Neuron (in vitro differentiated cells): Measurements from ENCODE around the gene ELANE.

ENCODE experiments used
- H2AFZ ChIP-seq: one replicate; pipeline ENCODE4 v1.6.1; 2013; ENCODE audit warnings: low read depth, mild to moderate bottlenecking, inconsistent platforms, low read length, moderate library complexity
- H3K27me3 ChIP-seq: one replicate; pipeline ENCODE4 v1.6.1; 2013; ENCODE audit warnings: low read length; ENCODE audit not compliant: insufficient read depth
- H3K36me3 ChIP-seq: one replicate; pipeline ENCODE4 v1.6.1; 2013; ENCODE audit warnings: low read length; ENCODE audit not compliant: insufficient read depth
- H3K4me1 ChIP-seq: one replicate; pipeline ENCODE4 v1.6.1; 2013; ENCODE audit warnings: low read length; ENCODE audit not compliant: insufficient read depth
- H3K4me3 ChIP-seq: 2 replicates; pipeline ENCODE4 v1.5.1; 2013; ENCODE audit warnings: mild to moderate bottlenecking, low read length, moderate library complexity
- H3K9me3 ChIP-seq: one replicate; pipeline ENCODE4 v1.6.1; 2013; ENCODE audit warnings: low read length

Gene ELANE

DNA sequence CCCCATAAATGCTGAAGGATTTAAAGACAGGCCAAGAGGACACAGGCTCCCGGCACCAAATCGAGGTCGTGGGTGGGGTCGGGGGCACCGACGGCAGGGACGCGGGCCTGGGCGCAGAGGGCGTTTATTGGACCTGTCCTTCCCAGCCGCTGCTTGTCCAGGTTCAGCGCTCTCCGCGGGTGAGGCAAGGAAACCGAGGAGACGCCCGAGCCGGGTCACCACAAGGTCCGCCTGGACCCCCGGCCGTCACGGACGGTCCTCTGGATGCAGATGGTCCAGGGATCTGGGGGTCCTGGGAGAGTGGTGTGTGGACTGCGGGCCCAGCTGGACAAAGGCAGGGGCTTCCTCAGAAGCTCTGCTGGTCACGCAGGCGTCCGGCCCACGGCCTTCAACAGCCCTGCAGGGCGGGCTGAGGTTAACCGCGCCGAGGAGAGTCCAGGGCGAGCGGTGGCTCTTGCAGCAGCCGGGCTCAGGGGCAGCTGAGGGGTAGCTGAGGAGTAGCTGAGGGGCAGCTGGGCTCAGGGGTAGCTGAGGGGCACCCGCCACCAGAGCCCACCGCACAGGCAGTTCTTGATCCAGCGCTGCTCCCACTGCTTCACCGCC is 15.9 kb downstream of the ELANE start:
- no peaks in the 10 kb centered on the region for H3K4me1 ChIP-seq
- no peaks in the 10 kb centered on the region for H3K27me3 ChIP-seq
- peaks cover 44% of the 10 kb centered on the region for H3K36me3 ChIP-seq
- no peak overlapping the region for H3K4me3 ChIP-seq
- H3K9me3 ChIP-seq: peaks cover 4% of the 10 kb centered on the region
- no peak overlapping the region for H2AFZ ChIP-seq

- Histone ChIP-seq H3K27me3 (no peaks in the 10 kb centered on the region), H3K9me3 (peaks cover 4% of the 10 kb centered on the region), H3K4me3 (no peak overlapping the region), H2AFZ (no peak overlapping the region), H3K36me3 (peaks cover 48% of the 10 kb centered on the region), H3K4me1 (no peaks in the 10 kb centered on the region)
Measured at GRCh38 chr19:868458-869244, 16.5 kb downstream of the ELANE start.

- H3K27me3 ChIP-seq: no peaks in the 10 kb centered on the region
- peaks cover 53% of the 10 kb centered on the region for H3K36me3 ChIP-seq
- H3K4me3 ChIP-seq: no peak overlapping the region
- peaks cover 4% of the 10 kb centered on the region for H3K9me3 ChIP-seq
- no peak overlapping the region for H2AFZ ChIP-seq
- no peaks in the 10 kb centered on the region for H3K4me1 ChIP-seq
Measured at GRCh38 chr19:869245-870177, 17.4 kb downstream of the ELANE start.

DNA sequence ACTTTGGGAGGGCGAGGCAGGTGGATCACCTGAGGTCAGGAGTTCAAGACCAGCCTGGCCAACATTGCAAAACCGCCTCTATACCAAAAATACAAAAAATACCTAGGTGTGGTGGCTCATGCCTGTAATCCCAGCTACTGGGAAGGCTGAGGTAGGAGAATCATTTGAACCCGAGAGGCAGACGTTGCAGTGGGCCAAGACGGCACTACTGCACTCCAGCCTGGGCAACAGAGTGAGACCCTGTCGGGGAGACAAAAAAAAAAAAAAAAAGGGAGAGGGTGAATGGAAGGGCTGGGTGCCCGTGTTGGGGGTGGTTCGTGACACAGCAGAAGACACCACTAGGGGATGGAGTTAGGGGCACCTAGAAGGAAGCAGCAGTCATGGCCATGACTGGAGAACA is 18.2 kb downstream of the ELANE start:
- H2AFZ ChIP-seq: no peak overlapping the region
- H3K4me1 ChIP-seq: no peaks in the 10 kb centered on the region
- peaks cover 4% of the 10 kb centered on the region for H3K9me3 ChIP-seq
- H3K27me3 ChIP-seq: no peaks in the 10 kb centered on the region
- peaks cover 58% of the 10 kb centered on the region for H3K36me3 ChIP-seq
- no peak overlapping the region for H3K4me3 ChIP-seq

GRCh38 chr19:870963-871401 is 18.9 kb downstream of the ELANE start:
- Histone ChIP-seq H3K4me3 (no peak overlapping the region), H3K27me3 (no peaks in the 10 kb centered on the region), H3K9me3 (peaks cover 4% of the 10 kb centered on the region), H3K36me3 (peaks cover 64% of the 10 kb centered on the region), H3K4me1 (no peaks in the 10 kb centered on the region), H2AFZ (no peak overlapping the region)

DNA sequence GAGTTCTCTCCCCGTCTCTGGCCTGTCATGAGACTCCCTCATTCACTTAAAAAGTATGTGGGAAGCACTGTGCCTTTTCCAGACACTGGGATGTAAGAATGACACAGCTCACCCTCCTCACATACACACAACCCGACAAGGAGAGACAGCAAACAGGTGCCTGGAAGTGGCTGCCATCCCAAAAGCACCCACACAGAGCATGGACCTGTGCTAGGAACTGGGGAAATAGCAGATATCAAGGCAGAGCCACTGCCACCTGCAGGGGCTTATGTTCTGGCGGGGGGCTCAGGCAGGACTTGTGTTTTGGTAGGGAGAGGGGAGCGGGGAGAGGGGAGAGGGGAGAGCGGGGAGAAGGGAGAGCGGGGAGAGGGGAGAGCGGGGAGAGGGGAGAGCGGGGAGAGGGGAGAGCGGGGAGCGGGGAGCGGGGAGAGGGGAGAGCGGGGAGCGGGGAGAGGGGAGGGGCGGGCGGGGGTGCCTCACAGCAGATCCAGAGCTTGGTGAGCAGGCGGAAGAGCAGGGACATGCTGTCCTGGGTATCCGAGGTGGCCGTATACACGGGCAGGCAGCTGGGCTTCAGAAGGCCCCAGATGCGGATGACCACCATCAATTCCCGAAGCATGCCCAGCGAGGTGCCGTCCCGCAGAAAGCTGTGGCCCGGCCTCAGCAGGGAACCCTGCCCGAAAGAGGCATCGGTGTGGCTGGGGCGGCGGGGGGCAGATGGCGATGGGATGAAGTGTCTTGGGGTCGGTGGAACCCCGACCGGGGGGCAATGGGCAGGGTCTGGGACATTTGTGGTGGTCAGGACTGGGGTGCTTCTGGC is 19.6 kb downstream of the ELANE start:
- H3K36me3 ChIP-seq: peaks cover 68% of the 10 kb centered on the region
- no peak overlapping the region for H3K4me3 ChIP-seq
- no peak overlapping the region for H2AFZ ChIP-seq
- H3K9me3 ChIP-seq: peaks cover 4% of the 10 kb centered on the region
- no peaks in the 10 kb centered on the region for H3K27me3 ChIP-seq
- no peaks in the 10 kb centered on the region for H3K4me1 ChIP-seq

GRCh38 chr19:872266-872951 is 20.3 kb downstream of the ELANE start:
- H2AFZ ChIP-seq: no peak overlapping the region
- H3K4me3 ChIP-seq: no peak overlapping the region
- H3K4me1 ChIP-seq: no peaks in the 10 kb centered on the region
- H3K9me3 ChIP-seq: peaks cover 4% of the 10 kb centered on the region
- peaks cover 71% of the 10 kb centered on the region for H3K36me3 ChIP-seq
- no peaks in the 10 kb centered on the region for H3K27me3 ChIP-seq

GRCh38 chr19:873084-873483 is 21.0 kb downstream of the ELANE start:
- no peaks in the 10 kb centered on the region for H3K4me1 ChIP-seq
- no peak overlapping the region for H3K4me3 ChIP-seq
- H3K27me3 ChIP-seq: no peaks in the 10 kb centered on the region
- peaks cover 64% of the 10 kb centered on the region for H3K36me3 ChIP-seq
- H2AFZ ChIP-seq: no peak overlapping the region
- peaks cover 4% of the 10 kb centered on the region for H3K9me3 ChIP-seq

DNA sequence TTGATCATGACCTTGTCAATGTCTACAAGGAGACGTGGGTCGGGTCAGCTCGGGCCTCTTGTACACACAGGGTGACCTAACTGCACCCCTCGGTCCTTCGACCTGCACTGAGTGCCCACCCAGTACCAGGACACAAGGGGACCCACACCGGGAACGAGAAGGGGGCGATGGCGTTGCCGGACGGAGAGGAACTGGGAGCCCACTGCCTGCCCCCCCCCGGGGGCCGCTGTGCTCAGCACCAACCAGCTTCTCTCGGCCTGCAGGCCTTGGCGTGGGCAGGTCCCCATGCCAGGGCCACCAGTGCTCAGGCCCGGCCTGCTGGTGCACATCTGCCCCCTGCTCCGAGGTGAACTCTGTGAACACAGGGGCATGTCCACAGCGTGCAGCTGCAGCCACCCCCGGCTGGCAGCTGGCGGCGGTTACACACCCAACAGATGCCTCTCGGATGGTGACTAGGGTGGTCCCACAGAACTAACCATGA is 21.5 kb downstream of the ELANE start:
- Histone ChIP-seq H3K9me3 (no peaks in the 10 kb centered on the region), H3K27me3 (no peaks in the 10 kb centered on the region), H3K36me3 (peaks cover 59% of the 10 kb centered on the region), H3K4me3 (no peak overlapping the region), H3K4me1 (no peaks in the 10 kb centered on the region), H2AFZ (no peak overlapping the region)

GRCh38 chr19:875265-875879 is 23.3 kb downstream of the ELANE start:
- Histone ChIP-seq H3K4me1 (no peaks in the 10 kb centered on the region), H3K27me3 (no peaks in the 10 kb centered on the region), H3K4me3 (no peak overlapping the region), H3K9me3 (no peaks in the 10 kb centered on the region), H3K36me3 (peaks cover 53% of the 10 kb centered on the region), H2AFZ (no peak overlapping the region)

DNA sequence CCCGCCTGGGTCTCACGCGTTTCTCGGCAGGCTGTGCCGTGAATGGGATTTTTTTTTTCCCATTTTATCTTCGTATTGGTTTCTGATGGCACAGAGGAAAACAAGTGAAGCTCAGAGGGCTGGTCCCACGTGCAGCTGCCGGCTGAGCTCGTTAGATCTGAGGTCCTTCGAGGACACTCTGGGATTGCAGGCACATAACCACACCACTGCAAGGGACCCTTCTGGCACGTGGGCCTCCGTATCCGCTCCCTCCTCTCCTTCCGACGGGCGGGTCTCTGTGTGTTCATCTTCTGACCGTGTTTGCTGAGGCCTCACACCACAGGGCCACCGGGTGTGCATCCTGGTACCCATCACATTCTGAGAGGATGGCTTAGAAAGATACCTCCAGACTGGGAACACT is 24.0 kb downstream of the ELANE start:
- Histone ChIP-seq H2AFZ (no peak overlapping the region), H3K27me3 (no peaks in the 10 kb centered on the region), H3K36me3 (peaks cover 50% of the 10 kb centered on the region), H3K4me3 (no peak overlapping the region), H3K9me3 (no peaks in the 10 kb centered on the region), H3K4me1 (no peaks in the 10 kb centered on the region)
